Amygdala (tissue), 56 donors: Measurements from ENCODE around the gene SV2A.

ENCODE experiments used
- DNase-seq, 56 donors: peaks; one replicate each; lab custom pipeline; 2025; lab: John Stamatoyannopoulos, UW

The SV2A gene

GRCh38 chr1:149931212-149931790 is 13.7 kb upstream of the SV2A start:
- DNase-seq = no peak

GRCh38 chr1:149929856-149930255 is 12.2 kb upstream of the SV2A start:
- DNase-seq = no peak

GRCh38 chr1:149928401-149928724 is 10.7 kb upstream of the SV2A start:
- no peak for DNase-seq

- peak; percentile 58 to 97 (median 92) for DNase-seq
Observed at GRCh38 chr1:149927563-149928400, 10.1 kb upstream of the SV2A start, which contains the start of gene SF3B4. Gene SF3B4, minus strand, starts transcription at chr1:149927803. Its CDS starts 44 bp downstream, at chr1:149927759.

- DNase-seq = no peak
Observed at GRCh38 chr1:149927056-149927562, 9.5 kb upstream of the SV2A start.

GRCh38 chr1:149926296-149926695 is 8.7 kb upstream of the SV2A start:
- DNase-seq = no peak

- no peak for DNase-seq
Observed at GRCh38 chr1:149925751-149926150, 8.1 kb upstream of the SV2A start.

GRCh38 chr1:149925345-149925744 is 7.7 kb upstream of the SV2A start:
- no peak for DNase-seq

- no peak for DNase-seq
Observed at GRCh38 chr1:149923626-149924025, 6.0 kb upstream of the SV2A start.

- no peak for DNase-seq
Observed at GRCh38 chr1:149916898-149917252, 769 bp downstream of the SV2A start.

- no peak for DNase-seq
Observed at GRCh38 chr1:149916193-149916897, 1.3 kb downstream of the SV2A start.

GRCh38 chr1:149915429-149916192 is 2.0 kb downstream of the SV2A start:
- no peak for DNase-seq

- no peak for DNase-seq
Observed at GRCh38 chr1:149914545-149914944, 3.1 kb downstream of the SV2A start.

GRCh38 chr1:149906570-149907075 is 11.0 kb downstream of the SV2A start:
- no peak for DNase-seq

GRCh38 chr1:149903836-149904491 is 13.7 kb downstream of the SV2A start:
- DNase-seq = no peak

GRCh38 chr1:149899460-149900284 is 18.0 kb downstream of the SV2A start, which contains the start of gene BOLA1:
Gene BOLA1, plus strand, starts transcription at chr1:149899568. Its CDS starts 492 bp downstream, at chr1:149900060.
- DNase-seq = peak; percentile 57 to 96 (median 88)

GRCh38 chr1:149896575-149896974 is 21.1 kb downstream of the SV2A start:
- DNase-seq = no peak

GRCh38 chr1:149888999-149889289 is 28.7 kb downstream of the SV2A start:
- peak in 5 of 56 donors; percentile 3 to 46 (median 13) for DNase-seq
